ENCODE results near the gene TPSG1.
"Not testable (repeated sequence)": the region's sequence is repeated elsewhere in the genome, so short reads cannot be mapped to it uniquely, and the experiment has no call there.

TPSG1 gene

GRCh38 chr16:1230084-1230470, 5.0 kb upstream of the TPSG1 start, which contains the start of gene TPSB2:
TPSB2 (minus strand) TSS chr16:1230184; CDS start chr16:1229951, 233 bp downstream.
- not testable (repeated sequence) for DNase-seq

GRCh38 chr16:1229476-1229875, 4.4 kb upstream of the TPSG1 start:
- DNase-seq: not testable (repeated sequence)

DNA sequence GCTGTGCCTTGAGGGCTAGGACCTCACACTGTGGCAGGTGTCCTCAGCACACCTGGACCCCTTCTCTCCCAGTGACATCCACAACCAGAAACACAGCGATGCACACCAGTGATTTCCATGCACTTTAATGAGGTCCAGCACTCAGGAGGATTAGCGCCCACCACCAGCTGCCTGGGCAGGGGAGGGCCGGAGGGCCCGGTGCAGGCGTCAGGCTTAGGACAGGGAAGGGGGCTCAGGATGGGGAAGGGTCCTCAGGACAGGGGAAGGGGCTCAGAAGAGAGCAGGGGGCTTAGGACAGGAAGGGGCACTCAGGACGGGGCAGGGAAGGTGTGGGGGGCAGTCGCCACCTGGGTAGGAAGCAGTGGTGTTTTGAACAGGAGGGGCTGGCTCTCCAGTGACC, 3.2 kb upstream of the TPSG1 start:
- not testable (repeated sequence) for DNase-seq

- DNase-seq: not testable (repeated sequence)
Observed at GRCh38 chr16:1226692-1227091, 1.6 kb upstream of the TPSG1 start.

- not testable (repeated sequence) for DNase-seq
Observed at GRCh38 chr16:1225728-1226311, 752 bp upstream of the TPSG1 start.

- no peak for DNase-seq
Observed at GRCh38 chr16:1224558-1224957, 510 bp downstream of the TPSG1 start.

DNA sequence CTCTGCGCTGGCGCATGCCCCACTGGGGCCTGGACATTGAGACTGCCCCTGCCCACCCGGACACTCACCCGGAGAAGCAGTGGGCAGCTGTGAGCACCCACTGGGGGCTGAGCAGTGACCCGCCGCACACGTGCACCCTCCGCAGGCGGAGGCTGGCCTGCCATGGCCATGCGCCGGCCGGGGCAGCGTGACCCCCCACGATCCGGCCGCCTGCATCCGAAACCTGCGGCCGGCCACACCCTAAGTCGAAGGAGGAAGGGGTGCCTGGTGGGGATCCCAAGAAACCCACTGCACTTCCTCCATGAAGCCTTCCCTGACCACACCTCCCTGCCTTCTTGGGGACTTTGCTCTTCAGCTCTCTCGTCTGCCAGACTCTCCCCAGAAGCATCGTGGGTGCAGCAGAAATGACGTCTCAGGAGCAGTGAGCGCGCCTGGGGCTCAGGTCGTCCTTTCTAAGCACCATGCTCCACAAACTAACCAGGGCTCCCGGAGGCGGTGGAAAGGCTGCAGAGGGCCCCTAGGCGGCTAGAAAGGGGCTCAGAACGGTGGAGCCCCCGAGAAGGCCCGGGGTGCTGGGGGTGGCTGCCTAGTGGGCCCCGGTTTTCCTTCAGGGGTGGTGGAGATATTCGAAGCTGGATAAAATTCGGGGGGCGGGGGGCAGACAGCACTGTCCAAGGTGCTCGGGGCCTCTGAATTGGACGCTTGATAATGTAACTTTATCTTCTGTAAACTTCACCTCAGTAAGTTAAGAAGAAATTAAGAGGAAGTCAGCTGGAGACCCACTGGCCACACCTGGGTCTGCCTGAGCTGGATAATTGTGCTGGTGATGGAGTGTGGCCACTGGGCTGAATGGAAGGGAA, 1.5 kb downstream of the TPSG1 start:
- no peak for DNase-seq

GRCh38 chr16:1222553-1223354, 2.3 kb downstream of the TPSG1 start:
- no peak for DNase-seq

GRCh38 chr16:1221628-1222552, 3.2 kb downstream of the TPSG1 start:
- no peak for DNase-seq

DNA sequence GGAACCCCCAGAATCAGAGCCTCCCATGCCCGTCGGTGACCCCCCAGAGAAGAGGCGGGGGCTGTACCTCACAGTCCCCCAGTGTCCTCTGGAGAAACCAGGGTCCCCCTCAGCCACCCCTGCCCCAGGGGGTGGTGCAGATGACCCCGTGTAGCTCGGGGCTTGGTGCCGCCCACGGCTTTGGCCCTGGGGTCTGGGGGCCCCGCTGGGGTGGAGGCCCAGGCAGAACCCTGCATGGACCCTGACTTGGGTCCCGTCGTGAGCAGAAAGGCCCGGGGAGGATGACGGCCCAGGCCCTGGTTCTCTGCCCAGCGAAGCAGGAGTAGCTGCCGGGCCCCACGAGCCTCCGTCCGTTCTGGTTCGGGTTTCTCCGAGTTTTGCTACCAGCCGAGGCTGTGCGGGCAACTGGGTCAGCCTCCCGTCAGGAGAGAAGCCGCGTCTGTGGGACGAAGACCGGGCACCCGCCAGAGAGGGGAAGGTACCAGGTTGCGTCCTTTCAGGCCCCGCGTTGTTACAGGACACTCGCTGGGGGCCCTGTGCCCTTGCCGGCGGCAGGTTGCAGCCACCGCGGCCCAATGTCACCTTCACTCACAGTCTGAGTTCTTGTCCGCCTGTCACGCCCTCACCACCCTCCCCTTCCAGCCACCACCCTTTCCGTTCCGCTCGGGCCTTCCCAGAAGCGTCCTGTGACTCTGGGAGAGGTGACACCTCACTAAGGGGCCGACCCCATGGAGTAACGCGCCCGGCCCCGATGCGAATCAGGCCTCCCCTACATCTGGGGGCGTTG, 4.0 kb downstream of the TPSG1 start:
- DNase-seq: no peak

GRCh38 chr16:1220098-1220728, 4.9 kb downstream of the TPSG1 start:
- no peak for DNase-seq

DNA sequence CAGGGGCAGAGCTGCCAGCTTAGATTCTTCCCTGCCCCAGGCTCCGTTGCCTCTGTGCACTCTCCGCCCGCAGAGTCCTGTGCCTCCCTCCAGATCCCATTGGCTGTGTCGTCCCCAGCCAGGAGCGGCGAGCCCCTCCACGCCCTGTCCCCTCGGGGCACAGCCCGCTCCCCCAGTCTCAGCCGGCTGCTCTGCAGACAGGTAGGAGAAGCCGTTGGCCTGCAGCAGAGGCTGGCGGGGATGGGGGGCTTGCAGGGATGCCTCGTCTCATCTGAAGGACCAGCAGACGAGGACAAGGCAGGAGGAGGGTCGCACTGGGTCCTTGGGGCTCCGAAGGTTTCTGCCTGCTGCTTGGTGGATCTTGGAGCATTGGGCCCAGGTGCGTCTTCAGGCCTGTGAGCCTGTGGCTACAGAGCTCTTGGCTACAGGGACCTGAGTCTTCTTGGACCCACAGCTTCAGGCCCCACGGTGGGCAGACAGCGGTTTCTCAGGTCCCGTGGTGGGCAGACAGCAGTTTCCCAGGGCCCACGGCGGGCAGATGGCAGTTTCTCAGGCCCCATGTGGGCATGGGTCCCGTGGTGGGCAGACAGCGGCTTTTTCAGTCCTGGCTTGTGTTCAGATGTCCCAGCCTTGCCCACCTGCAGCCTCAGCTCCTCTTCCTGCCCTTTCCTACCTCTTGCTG, 6.0 kb downstream of the TPSG1 start:
- no peak for DNase-seq

DNA sequence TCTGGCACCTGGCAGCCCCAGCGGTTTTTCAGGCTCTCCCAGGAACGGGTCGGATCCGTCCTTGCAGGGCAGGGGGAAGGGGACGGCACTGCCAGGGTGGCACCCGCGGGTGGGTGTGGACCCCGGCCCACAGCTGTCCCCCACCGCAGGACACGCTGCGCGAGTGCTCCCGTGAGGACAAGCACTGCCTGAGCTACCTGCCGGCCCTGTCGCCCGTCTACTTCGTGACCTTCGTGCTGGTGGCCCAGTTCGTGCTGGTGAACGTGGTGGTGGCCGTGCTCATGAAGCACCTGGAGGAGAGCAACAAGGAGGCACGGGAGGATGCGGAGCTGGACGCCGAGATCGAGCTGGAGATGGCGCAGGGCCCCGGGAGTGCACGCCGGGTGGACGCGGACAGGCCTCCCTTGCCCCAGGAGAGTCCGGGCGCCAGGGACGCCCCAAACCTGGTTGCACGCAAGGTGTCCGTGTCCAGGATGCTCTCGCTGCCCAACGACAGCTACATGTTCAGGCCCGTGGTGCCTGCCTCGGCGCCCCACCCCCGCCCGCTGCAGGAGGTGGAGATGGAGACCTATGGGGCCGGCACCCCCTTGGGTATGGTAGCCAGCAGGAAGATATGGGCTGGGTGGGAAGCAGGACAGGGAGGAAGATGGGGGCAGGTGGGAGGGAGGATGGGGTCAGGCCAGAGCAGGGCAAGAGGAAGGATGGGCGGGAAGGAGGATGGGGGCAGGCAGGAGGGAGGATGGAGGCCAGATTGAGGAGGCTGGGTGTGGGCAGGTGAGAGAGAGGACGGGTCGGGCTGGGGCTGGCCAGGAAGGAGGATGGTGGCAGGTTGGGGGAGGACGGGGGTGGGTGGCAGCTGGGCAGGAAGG, 6.8 kb downstream of the TPSG1 start:
- no peak for DNase-seq

DNA sequence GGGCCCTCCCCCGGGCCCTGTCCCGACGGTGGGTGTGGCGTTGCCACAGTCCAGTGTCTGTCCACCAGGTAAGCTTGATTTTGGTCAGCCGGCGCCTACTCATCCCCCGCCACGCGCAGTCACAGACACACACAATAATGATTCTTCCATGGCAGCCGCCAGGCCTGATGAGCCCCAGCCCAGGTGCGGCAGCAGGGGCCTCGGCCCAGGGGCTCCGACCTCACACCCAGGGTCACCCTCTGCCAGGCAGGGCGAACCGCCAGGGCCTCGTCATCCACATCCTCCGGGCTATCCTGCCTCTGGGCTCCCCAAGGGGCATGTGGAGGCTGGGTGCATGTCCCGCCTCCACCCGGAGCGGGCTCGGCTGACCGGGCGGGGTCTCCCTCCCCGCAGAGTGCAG, 7.5 kb downstream of the TPSG1 start:
- no peak for DNase-seq

GRCh38 chr16:1216681-1217400, 8.2 kb downstream of the TPSG1 start:
- no peak for DNase-seq

- DNase-seq: no peak
Observed at GRCh38 chr16:1216296-1216619, 8.8 kb downstream of the TPSG1 start.

DNA sequence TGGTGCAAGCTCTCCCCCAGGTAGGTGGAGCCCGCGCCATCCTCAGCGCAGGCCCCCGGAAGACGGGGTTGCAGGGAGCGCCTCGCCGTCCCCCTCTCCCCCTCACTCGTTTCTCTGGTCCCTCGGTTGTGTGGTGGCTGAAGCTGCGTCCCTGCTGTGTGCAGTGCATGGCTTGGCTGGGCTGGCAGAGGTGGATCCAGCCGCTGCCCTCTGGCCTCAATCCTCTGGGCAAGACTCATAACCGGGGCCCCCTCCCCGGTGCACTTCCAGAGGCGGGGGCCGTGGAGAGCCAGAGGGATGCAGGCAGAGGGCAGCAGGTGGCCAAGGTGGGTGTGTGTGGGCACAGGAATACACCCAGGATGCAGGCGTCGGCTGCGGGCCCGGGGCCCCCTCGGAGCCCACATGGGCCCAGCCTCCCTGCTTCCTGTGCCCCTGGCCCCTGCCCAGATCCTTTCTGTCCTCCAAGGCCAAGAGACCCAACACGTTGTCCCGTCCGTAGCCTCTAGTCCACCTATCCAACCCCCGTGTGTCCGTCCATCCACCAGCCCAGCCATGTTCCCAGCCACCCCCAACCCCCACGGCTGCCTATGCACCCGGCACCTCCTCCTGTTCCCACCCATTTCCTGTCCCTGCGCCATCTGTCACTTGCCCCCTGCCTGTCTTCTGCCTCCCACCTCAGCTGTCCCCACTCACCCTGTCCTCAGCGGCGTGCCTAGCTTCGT, 9.3 kb downstream of the TPSG1 start:
- no peak for DNase-seq

- DNase-seq: no peak
Observed at GRCh38 chr16:1214719-1215118, 10.3 kb downstream of the TPSG1 start.
